ACC112 (cell line): ENCODE data around the gene SDK2.

Experiments
- H2AFZ ChIP-seq: fragments of 200-600 bp; sonication (generic); one replicate; pipeline ENCODE4 v1.6.0; 2017; ENCODE audit warnings: antibody characterized with exemption, low read length; ENCODE audit not compliant: unreplicated experiment
- H3K27ac ChIP-seq: fragments of 200-600 bp; sonication (generic); 2 replicates; pipeline ENCODE4 v1.5.1; 2014; ENCODE audit warnings: low read depth, mild to moderate bottlenecking, antibody characterized with exemption, low read length, moderate library complexity
- H3K27me3 ChIP-seq: fragments of 200-600 bp; sonication (generic); 2 replicates; pipeline ENCODE4 v1.6.1; 2014; ENCODE audit warnings: mild to moderate bottlenecking, antibody characterized with exemption, low read length, moderate library complexity, mixed read lengths; ENCODE audit not compliant: insufficient read depth
- H3K36me3 ChIP-seq: fragments of 200-600 bp; sonication (generic); 2 replicates; pipeline ENCODE4 v1.6.1; 2016; ENCODE audit warnings: mild to moderate bottlenecking, antibody characterized with exemption, low read length, moderate library complexity, mixed read lengths; ENCODE audit not compliant: insufficient read depth
- H3K4me1 ChIP-seq: fragments of 200-600 bp; sonication (generic); one replicate; pipeline ENCODE4 v1.6.1; 2016; ENCODE audit warnings: low read length, mixed read lengths; ENCODE audit not compliant: insufficient read depth, unreplicated experiment, control insufficient read depth
- H3K4me3 ChIP-seq: fragments of 200-600 bp; sonication (generic); 2 replicates; pipeline ENCODE4 v1.5.1; 2014; ENCODE audit warnings: mild to moderate bottlenecking, low read depth, low read length
- H3K79me2 ChIP-seq: fragments of 200-600 bp; sonication (generic); one replicate; pipeline ENCODE4 v1.6.0; 2016; ENCODE audit warnings: low read length; ENCODE audit not compliant: control insufficient read depth, unreplicated experiment, insufficient read depth

The SDK2 gene

DNA sequence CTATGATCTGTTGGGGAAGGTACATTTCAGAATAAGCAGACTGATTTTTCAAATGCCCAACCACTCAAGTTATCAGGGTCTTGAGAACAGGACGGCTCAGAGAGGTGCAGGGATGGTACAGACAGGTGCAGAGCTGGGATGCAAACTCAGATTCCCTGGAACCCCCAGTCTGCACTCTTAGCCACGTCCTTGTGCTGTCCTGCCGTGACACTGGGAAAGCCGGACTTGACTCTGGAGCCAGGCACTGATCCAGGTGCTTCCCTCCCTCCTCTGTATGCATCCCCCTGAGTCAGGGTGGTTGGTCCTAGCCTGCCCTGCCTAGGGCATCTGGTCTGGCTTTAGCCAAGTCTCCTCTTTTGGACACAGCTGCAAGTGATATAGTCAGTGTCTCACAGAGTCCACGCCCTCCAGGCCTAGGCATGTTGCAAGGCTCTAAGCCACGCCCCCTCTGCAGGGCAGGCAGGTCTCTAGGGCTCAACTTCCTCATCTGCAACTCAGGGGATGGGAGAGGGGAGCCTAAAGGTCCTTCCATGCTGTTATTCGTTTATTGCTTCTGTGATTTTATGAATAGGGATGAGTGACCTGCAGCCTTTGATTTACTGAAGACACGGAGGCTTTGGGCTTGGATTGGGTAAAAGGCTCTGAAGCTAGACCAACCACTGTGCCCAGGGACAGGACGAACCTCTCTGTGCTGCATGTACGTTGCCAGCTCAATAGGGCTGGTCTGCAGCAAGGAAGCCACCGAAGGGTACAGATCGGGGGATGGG lies 97.3 kb downstream of the SDK2 start:
- Histone ChIP-seq H2AFZ (no peak overlapping the region), H3K36me3 (no peaks in the 10 kb centered on the region), H3K4me1 (no peaks in the 10 kb centered on the region), H3K4me3 (no peak overlapping the region), H3K27ac (no peak overlapping the region), H3K27me3 (no peaks in the 10 kb centered on the region), H3K79me2 (no peaks in the 10 kb centered on the region)

DNA sequence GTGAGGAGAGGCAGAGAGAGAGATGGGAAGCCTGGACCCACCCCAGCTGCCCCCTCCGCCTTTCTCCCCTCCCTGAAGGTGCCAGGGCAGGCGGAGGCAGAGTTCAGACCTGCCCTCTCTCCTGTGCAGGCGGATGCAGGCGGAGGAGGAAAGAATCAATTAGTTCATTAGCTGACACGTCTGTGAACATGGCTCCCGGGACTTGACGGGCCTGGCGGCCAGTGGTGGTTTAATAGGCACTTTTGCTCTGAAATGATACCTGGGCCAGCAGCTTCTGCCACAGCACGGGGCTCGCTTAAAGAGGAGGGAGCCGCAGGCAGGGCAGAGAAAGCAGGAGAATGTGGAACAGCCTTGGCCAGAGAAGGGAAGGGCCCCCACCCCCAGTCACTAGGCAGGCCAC lies 98.1 kb downstream of the SDK2 start:
- no peaks in the 10 kb centered on the region for H3K27me3 ChIP-seq
- H3K4me1 ChIP-seq: no peaks in the 10 kb centered on the region
- H3K36me3 ChIP-seq: no peaks in the 10 kb centered on the region
- no peak overlapping the region for H2AFZ ChIP-seq
- H3K27ac ChIP-seq: no peak overlapping the region
- H3K4me3 ChIP-seq: no peak overlapping the region
- no peaks in the 10 kb centered on the region for H3K79me2 ChIP-seq

DNA sequence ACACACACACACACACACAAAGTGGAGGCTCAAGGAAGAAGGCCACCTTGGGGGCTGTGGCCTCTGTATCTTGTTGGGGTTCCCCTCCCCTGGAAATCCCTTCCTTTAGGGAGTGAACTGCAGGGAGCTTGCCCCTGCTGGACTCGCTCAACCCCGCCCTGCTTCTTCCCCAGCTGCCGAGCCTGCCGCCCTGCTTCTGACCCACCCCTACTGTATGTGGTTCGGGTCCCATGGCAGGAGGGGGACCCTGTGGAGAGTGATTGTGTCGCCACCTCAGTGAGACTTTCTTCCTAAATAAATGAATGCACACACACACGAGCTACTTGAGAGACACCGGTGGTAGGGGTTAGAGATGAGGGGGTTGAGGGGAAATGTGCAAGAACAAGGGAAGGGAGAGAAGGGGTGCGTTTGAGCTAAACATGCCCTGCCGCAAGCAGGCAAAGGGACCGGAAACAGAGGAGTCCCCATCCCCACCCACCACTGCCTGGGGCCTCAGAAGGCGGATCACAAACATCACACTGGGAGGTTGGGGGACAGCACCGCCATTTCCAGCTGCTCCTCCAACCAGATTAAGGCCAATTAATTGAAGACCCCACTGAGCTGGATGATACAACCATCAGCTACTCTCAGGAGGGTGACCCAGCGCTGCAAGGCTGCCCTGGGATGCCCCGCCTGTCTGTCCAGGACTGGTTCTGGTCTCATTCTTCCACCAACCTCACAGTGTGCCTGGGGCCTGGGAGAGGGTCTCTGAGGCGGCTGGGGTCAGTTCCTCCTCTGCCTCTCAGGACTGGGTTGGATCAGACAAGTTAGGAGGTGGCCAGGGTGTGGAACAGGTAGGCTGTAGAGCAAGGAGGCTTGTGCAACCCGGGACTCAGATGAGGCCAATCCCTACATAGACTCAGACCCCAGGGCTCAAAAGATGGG lies 98.9 kb downstream of the SDK2 start:
- H3K4me1 ChIP-seq: no peaks in the 10 kb centered on the region
- H3K36me3 ChIP-seq: no peaks in the 10 kb centered on the region
- H2AFZ ChIP-seq: no peak overlapping the region
- H3K4me3 ChIP-seq: no peak overlapping the region
- H3K79me2 ChIP-seq: no peaks in the 10 kb centered on the region
- H3K27me3 ChIP-seq: no peaks in the 10 kb centered on the region
- H3K27ac ChIP-seq: no peak overlapping the region

DNA sequence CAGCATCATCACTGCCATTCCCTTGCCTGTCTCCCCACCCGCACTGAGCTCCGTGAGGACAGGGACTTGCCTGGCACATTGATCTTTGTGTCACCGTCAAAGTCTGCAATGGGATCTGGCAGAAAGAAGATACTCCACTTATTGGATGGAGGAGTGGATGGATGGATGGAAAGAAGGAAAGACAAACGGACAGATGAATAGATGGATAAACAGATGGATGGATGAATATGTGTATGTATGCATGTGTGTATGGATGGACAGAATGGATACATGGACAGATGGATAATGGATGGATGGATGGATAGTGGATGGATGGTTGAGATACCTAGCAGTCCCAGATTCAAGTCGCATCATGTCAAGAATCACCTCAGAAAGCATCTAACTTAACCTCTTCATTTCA lies 99.9 kb downstream of the SDK2 start:
- H3K4me3 ChIP-seq: no peak overlapping the region
- no peak overlapping the region for H3K27ac ChIP-seq
- H3K4me1 ChIP-seq: no peaks in the 10 kb centered on the region
- no peaks in the 10 kb centered on the region for H3K36me3 ChIP-seq
- no peaks in the 10 kb centered on the region for H3K27me3 ChIP-seq
- no peak overlapping the region for H2AFZ ChIP-seq
- H3K79me2 ChIP-seq: no peaks in the 10 kb centered on the region

DNA sequence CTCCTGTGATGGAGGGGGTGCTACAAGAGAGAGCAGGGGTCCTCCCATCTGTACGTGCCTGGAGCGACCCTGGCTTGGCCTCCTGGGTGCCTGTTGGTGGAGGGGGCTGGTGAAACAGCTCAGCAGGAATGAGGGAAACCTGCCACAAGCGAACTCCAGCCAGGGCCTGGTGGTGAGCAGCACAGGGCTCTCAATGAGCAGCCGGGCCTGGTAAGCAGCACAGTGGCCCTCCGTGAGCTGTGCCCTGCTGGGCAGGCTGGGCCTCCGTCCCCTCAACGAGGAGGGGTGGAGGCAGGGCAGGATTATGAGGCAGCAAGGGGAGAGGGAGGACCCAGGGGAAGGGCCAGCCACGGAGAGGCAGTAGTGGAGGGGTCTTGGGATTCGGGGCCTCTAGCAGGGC lies 101.9 kb downstream of the SDK2 start:
- H2AFZ ChIP-seq: no peak overlapping the region
- no peak overlapping the region for H3K27ac ChIP-seq
- H3K4me1 ChIP-seq: no peaks in the 10 kb centered on the region
- H3K79me2 ChIP-seq: no peaks in the 10 kb centered on the region
- H3K36me3 ChIP-seq: no peaks in the 10 kb centered on the region
- no peak overlapping the region for H3K4me3 ChIP-seq
- no peaks in the 10 kb centered on the region for H3K27me3 ChIP-seq

DNA sequence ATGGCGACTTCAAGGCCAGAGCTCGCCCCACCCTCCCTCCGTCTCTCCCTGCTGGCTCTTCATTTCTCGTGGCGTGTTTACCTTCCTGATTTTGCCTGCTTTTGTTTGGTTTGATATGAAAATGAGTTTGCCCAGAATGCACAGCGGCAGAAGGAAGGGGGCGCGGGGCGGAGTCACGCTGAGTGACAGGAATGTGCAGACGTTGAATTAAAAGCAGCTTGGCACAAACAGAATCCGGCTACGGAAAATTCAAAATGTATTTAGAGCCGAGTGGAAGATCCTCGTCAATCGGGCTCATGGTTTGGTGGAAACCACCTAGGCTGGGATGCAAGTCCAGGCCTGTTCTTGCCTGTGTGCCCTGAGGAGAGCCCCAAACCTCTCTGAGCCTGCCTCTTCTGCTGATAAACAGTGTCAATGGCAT lies 102.7 kb downstream of the SDK2 start:
- H3K4me1 ChIP-seq: no peaks in the 10 kb centered on the region

DNA sequence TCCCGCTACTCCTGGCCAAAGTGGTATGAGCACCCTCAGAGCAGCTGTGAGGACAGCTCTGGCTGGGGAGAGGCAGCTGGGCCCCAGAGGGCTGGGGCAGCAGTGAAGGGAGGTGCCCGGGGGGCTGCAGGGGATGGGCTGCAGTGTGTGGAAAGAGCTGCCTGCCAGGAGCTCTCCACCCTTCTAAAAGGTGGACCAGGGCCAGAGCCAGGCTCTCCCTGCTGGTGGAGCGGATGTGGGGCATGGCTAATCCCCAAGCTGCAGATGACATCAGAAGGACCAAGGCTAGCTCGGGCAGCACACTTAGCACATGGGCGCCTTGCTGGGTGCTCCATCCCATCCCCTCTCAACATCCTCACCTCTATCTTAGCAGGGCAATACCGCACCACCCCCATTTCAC lies 103.1 kb downstream of the SDK2 start:
- no peak overlapping the region for H2AFZ ChIP-seq
- no peak overlapping the region for H3K27ac ChIP-seq
- no peaks in the 10 kb centered on the region for H3K36me3 ChIP-seq
- H3K79me2 ChIP-seq: no peaks in the 10 kb centered on the region
- H3K27me3 ChIP-seq: no peaks in the 10 kb centered on the region
- no peak overlapping the region for H3K4me3 ChIP-seq
- H3K4me1 ChIP-seq: no peaks in the 10 kb centered on the region

More for the DNA sequence above, 102.7 kb downstream of the SDK2 start:
- H3K79me2 ChIP-seq: no peaks in the 10 kb centered on the region
- H2AFZ ChIP-seq: no peak overlapping the region
- no peaks in the 10 kb centered on the region for H3K27me3 ChIP-seq
- no peak overlapping the region for H3K4me3 ChIP-seq
- H3K36me3 ChIP-seq: no peaks in the 10 kb centered on the region
- H3K27ac ChIP-seq: no peak overlapping the region

DNA sequence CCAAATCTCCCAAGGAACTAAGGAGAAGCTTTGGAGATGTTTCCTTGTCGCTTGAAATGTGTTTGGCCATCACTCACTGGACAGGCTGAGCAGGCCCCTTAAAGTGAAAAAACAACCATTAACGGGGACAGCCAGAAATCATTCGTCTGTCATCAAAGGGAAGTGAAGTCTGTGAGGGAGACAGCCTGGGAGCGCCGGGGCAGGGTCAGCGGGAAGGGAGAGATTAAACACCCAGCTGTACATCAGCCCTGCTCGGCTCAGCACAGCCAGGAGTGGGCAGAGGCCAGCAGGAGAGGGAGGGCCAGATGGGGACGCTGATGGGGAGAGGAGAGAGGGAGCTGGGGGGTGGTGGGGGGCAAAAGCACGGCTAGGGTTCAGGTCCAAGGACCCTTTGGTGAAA lies 105.1 kb downstream of the SDK2 start:
- Histone ChIP-seq H2AFZ (no peak overlapping the region), H3K79me2 (no peaks in the 10 kb centered on the region), H3K27me3 (no peaks in the 10 kb centered on the region), H3K4me3 (no peak overlapping the region), H3K27ac (no peak overlapping the region), H3K36me3 (no peaks in the 10 kb centered on the region), H3K4me1 (no peaks in the 10 kb centered on the region)

DNA sequence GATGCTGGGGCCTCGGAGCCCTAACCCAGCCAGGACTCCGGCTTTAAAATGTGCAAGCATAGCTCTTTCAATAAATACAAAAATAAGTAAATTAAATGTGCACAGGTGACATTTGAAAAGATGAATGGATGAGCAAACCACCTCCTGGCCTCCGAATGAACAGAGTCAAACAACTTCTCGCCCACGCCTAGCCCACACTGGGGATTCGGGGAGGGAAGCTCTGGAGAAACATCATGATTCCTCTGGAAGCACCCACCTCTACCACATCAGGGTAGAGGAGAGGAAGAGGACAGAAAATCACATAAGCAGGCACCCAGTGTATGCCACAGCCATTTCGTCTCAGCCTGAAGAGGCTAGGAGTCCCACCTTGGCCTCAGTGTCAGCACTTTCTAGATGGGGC lies 105.8 kb downstream of the SDK2 start:
- no peak overlapping the region for H3K4me3 ChIP-seq
- H3K27ac ChIP-seq: no peak overlapping the region
- H2AFZ ChIP-seq: no peak overlapping the region
- H3K79me2 ChIP-seq: no peaks in the 10 kb centered on the region
- H3K36me3 ChIP-seq: no peaks in the 10 kb centered on the region
- no peaks in the 10 kb centered on the region for H3K4me1 ChIP-seq
- no peaks in the 10 kb centered on the region for H3K27me3 ChIP-seq

DNA sequence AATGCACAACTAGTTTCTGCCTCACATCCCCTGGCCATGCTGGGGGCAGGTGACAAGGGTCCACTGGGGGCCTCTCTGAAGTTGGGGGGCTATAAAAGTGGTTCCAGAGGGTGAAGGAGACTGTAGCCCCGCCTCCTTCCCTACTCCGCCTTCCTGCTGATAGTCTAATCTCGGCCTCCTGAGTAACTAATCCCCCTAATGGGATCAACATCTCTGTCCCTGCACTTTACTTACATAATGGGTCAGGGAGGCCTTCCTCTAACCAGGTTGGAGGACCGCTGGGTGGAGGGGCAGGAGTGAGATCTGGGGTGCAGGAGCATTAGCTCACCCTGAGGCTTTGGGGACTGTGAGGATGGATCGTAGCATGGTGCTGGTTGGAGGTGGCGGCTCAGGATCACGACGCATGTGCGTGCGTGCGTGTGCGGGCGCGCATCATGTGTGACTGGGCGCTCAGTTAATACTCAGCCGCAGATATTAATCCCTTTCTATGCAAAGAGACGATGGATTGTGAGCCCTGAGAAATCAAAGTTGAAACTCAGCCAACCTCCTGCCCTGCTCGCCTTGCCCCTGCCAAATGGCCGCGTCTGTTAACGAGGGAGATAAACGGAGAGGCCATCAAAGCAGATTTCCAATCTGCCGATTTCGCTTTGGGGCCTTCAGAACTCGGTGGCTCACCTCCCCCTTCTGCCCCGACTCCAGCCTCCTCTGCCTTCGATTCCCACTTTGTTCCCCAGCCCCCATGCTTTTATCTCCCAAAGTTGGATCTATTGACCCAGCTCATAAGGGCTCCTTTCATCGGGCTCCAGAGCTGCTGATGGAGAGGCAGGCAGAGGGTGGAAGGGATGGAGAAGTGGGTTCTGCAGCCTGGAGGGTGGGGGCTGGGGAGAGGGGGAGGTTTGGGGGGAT lies 107.3 kb downstream of the SDK2 start:
- Histone ChIP-seq H3K27ac (no peak overlapping the region), H3K4me1 (no peaks in the 10 kb centered on the region), H3K27me3 (no peaks in the 10 kb centered on the region), H3K36me3 (no peaks in the 10 kb centered on the region), H3K4me3 (no peak overlapping the region), H2AFZ (no peak overlapping the region), H3K79me2 (no peaks in the 10 kb centered on the region)
